Mucosa of descending colon (tissue), 3 donors: ENCODE measurements around the gene KASH5. TPM values are rescaled to one million over a fixed set of nuclear protein-coding genes. Genes with fewer than 3 reads are reported as not detected.

Source experiments
- ATAC-seq: fragments of 200-7000 bp; cut with Tn5 transposase; one replicate; pipeline ENCODE4 v1.9.1; 2020; ENCODE audit warnings: mild to moderate bottlenecking, moderate library complexity
- DNase-seq, 3 donors: peaks; one replicate each; pipeline ENCODE4 v3.0.0-alpha.2; 2020
- H3K36me3 ChIP-seq: fragments of 200-600 bp; one replicate; pipeline ENCODE4 v1.8.0; 2021; ENCODE audit warnings: low read depth, mild to moderate bottlenecking
- H3K4me1 ChIP-seq: fragments of 200-600 bp; one replicate; pipeline ENCODE4 v1.8.0; 2021; ENCODE audit warnings: low read depth, mild to moderate bottlenecking
- H3K4me3 ChIP-seq: fragments of 200-600 bp; one replicate; pipeline ENCODE4 v1.8.0; 2021; ENCODE audit warnings: mild to moderate bottlenecking
- H3K9me3 ChIP-seq: fragments of 200-600 bp; one replicate; pipeline ENCODE4 v1.8.0; 2021; ENCODE audit warnings: mild to moderate bottlenecking
- CTCF ChIP-seq: fragments of 200-600 bp; IDR thresholded peaks from one replicate; pipeline ENCODE4 v1.8.0; 2022; ENCODE audit warnings: antibody characterized with exemption, mild to moderate bottlenecking
- intact Hi-C, 2 donors: fragments of 100-400 bp; cut with DNase I in 1 of 2; cut with micrococcal nuclease in 1 of 2; formaldehyde crosslinking; loops; one replicate each; pipeline versions ENCODE4 v1.11.0 to v1.11.1; 2022; cut with DNase I, micrococcal nuclease
- total RNA-seq, 3 donors: library from RNA; stranded (reverse); fragmentation: NEBNext Ultra II Directional in 2 of 3; extraction: Animal tissue kit (Norgen Biotek cat#: 25700) in 2 of 3; gene quantifications; one replicate each; pipeline versions ENCODE4 v1.2.1 to v1.2.4, GENCODE V29; 2021 to 2023
- donor health status: DM: no; HTN: no; CAD: no; lungs with moderate emphysema.
- donor health status: DM: no; HTN: no; CAD: no.
- donor health status: DM: no; HTN: yes; CAD: no.

Gene KASH5
- total RNA-seq, 3 donors from 2014 or later: not detected

DNA sequence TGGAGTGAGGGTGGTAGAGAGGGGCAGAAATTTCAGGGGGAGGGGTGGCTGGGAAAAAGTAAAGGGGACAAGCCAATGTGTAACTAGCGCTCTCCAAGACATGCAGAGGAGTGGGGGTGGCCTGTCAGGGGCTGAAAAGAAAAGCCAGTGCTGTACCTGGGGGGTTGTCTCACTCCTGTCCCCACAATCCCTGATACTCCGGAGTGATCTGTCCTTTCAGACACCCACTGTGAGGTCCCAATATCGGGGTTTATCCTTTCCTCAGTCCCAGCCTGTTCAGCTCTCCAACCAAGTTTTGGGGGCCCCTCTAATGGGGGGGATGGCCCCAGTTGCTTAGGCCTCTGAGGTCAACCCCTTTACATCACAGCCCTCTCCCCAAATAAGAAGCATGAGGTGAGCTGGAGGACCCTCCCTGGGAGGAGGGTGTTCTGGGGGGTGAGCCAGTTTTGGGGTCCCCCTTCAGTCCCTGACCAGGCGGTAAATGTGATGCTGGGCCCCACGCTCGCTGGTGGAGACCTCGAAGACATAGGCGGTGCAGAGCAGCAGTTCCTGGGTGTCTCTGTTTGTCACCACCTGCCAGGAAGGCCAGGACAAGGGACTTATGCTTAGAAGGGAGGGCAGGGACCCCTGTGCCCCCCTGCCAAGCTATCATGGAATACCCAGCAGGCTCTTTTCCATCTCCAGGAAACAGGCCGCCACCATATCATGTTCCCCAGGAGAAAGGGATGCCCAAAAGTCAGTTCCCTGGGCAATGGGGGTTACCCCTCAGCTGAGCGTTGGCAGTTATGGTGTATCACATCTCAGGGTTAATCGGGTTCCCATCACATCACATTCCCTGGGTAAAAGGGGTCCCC is 47.0 kb upstream of the KASH5 start:
- Histone ChIP-seq H3K9me3 (no peaks in the 10 kb centered on the region), H3K36me3 (no peaks in the 10 kb centered on the region), H3K4me1 (peaks cover 19% of the 10 kb centered on the region), H3K4me3 (no peak overlapping the region)
- intact Hi-C loops: no loop called here
- no peak for TF ChIP-seq CTCF
- no peak for ATAC-seq
- no peak for DNase-seq

DNA sequence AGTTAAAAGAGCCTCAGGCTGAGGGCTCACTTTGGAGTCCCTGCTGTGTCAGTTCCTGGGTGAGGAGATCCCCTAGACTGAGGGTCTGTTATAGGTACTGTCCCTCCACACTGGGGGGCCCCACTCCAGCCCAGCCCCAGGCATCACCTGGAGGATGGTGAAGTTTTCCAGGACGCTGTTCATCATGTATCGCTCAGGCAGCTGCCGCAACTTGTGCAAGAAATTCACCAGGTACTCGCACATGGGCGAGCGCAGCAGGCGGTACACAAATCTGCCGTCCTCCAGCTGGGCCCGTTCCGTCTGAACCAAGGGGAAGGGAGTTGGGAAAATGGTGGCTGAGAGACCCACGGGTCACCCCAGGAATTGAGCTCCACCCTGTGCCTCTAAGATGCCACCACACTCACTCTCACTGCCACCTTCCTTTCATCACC is 45.7 kb upstream of the KASH5 start:
- H3K4me3 ChIP-seq: no peak overlapping the region
- DNase-seq (no peak), ATAC-seq (no peak)
- H3K9me3 ChIP-seq: no peaks in the 10 kb centered on the region
- intact Hi-C loops: no loop called here
- TF ChIP-seq CTCF: no peak
- peaks cover 19% of the 10 kb centered on the region for H3K4me1 ChIP-seq
- no peaks in the 10 kb centered on the region for H3K36me3 ChIP-seq

DNA sequence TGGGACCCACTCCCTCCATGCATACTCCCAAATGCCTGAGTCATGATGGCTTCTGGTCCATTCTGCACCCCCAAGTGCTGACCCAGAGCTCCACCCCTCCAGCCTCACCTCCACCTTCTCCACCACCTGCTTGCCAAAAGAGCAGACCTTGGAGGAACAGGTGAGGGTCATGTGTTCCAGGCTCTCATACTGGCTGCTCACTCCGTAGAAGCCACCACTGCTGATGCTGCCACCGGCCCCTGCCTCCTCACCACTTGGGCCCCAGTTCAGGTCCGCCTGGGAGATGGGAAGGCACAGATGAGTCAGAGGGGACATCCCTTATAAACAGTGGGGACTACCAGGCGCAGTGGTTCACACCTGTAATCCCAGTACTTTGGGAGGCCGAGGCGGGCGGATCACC is 44.9 kb upstream of the KASH5 start:
- DNase-seq (no peak), ATAC-seq (no peak)
- H3K36me3 ChIP-seq: no peaks in the 10 kb centered on the region
- TF ChIP-seq CTCF: no peak
- intact Hi-C loops: no loop called here
- H3K4me3 ChIP-seq: no peak overlapping the region
- H3K4me1 ChIP-seq: peaks cover 19% of the 10 kb centered on the region
- H3K9me3 ChIP-seq: no peaks in the 10 kb centered on the region

- ATAC-seq (no peak), DNase-seq (no peak)
- no peaks in the 10 kb centered on the region for H3K36me3 ChIP-seq
- no peak overlapping the region for H3K4me3 ChIP-seq
- H3K4me1 ChIP-seq: peaks cover 8% of the 10 kb centered on the region
- H3K9me3 ChIP-seq: no peaks in the 10 kb centered on the region
- no peak for TF ChIP-seq CTCF
- intact Hi-C loops: no loop called here
Measured at GRCh38 chr19:49344505-49345423, 43.3 kb upstream of the KASH5 start.

DNA sequence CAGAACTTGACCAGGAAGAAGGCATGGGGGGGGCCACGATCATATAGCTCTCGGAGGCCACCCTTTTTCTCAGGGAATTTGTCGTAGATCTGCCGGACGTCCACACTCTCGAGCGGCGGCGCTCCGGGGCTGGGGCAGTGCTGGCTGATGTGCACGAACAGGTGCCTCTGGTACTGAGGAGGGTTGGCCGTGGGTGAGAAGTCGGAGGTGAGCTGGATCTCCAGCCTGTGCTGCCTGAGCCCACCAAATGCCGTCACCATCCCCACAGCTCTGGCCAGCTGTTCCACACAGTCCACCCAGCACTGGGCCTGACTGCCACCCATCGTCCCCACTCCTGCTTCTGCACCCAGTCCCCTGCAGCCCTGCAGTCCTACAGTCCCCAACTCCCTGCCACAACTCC is 40.9 kb upstream of the KASH5 start:
- ATAC-seq (no peak), DNase-seq (no peak)
- Histone ChIP-seq H3K4me1 (no peaks in the 10 kb centered on the region), H3K36me3 (no peaks in the 10 kb centered on the region), H3K4me3 (no peak overlapping the region), H3K9me3 (no peaks in the 10 kb centered on the region)
- intact Hi-C loops: no loop called here
- TF ChIP-seq CTCF: no peak
